OCI-LY1 (cell line): Measurements from ENCODE around the gene LRRC37B.
"Not testable (repeated sequence)": the region's sequence is repeated elsewhere in the genome, so short reads cannot be mapped to it uniquely, and the experiment has no call there.

Experiments used
- CTCF ChIP-seq: fragments of 200-600 bp; sonication (generic), shearing (Covaris generic); IDR thresholded peaks from 2 replicates; pipeline ENCODE4 v1.5.1; 2017; ENCODE audit warnings: mild to moderate bottlenecking, antibody characterized with exemption, low read length, moderate library complexity, mixed read lengths
- EZH2 ChIP-seq: fragments of 200-600 bp; sonication (generic), shearing (Covaris generic); IDR thresholded peaks from 2 replicates; pipeline ENCODE4 v1.8.0; 2017; ENCODE audit warnings: borderline replicate concordance, mixed run types, mild to moderate bottlenecking, antibody characterized with exemption, low read length, moderate library complexity, mixed read lengths

- not testable (repeated sequence) for TF ChIP-seq CTCF, EZH2
Measured at GRCh38 chr17:31970416-31970815, 36.8 kb upstream of the LRRC37B start.
